ENCODE results near the gene GPR17.

GRCh38 chr2:127656569-127657231 lies 10.7 kb downstream of the GPR17 start:
- TF ChIP-seq CTCF (IDR thresholded peaks at IDR 0.05) (no peak), POLR2A (IDR thresholded peaks at IDR 0.05) (no peak)

All from thyroid gland (tissue), 4 donors.